Choroid plexus epithelial cell (primary cell): ENCODE results near the gene TOP1.
A peak's percentile ranks its signal among the peaks of the same experiment; 100 is the strongest.

Experiments used
- DNase-seq: peaks from one replicate; pipeline ENCODE4 v3.0.0-alpha.2; 2010; ENCODE audit warnings: low read depth
- H3K4me3 ChIP-seq: 2 replicates; pipeline ENCODE4 v1.5.1; 2011; ENCODE audit warnings: low read depth, mild to moderate bottlenecking, control low read depth, low read length, moderate library complexity
- CTCF ChIP-seq: conservative IDR thresholded peaks from 2 replicates; pipeline ENCODE4 v1.5.1; 2011; ENCODE audit warnings: low read depth, mild to moderate bottlenecking, control low read depth, inconsistent platforms, low read length, moderate library complexity

Gene TOP1

GRCh38 chr20:41057999-41058673 is 29.5 kb downstream of the TOP1 start:
- TF ChIP-seq CTCF: no peak
- peak; percentile 75 for DNase-seq
- no peak overlapping the region for H3K4me3 ChIP-seq

GRCh38 chr20:41058674-41059635 is 30.3 kb downstream of the TOP1 start:
- DNase-seq: no peak

GRCh38 chr20:41061155-41061554 is 32.5 kb downstream of the TOP1 start:
- DNase-seq: no peak
- H3K4me3 ChIP-seq: no peak overlapping the region
- TF ChIP-seq CTCF: no peak

More at GRCh38 chr20:41058674-41059635, 30.3 kb downstream of the TOP1 start:
- no peak for TF ChIP-seq CTCF
- no peak overlapping the region for H3K4me3 ChIP-seq

GRCh38 chr20:41063442-41063841 is 34.8 kb downstream of the TOP1 start:
- no peak for DNase-seq
- no peak for TF ChIP-seq CTCF
- H3K4me3 ChIP-seq: no peak overlapping the region

- DNase-seq: no peak
- H3K4me3 ChIP-seq: no peak overlapping the region
- no peak for TF ChIP-seq CTCF
Measured at GRCh38 chr20:41064377-41064776, 35.8 kb downstream of the TOP1 start.

GRCh38 chr20:41065716-41066115 is 37.1 kb downstream of the TOP1 start:
- no peak for DNase-seq
- H3K4me3 ChIP-seq: no peak overlapping the region
- TF ChIP-seq CTCF: no peak
